GM23248 (cell line): ENCODE data around the gene IL21R.

Experiments used
- EZH2 ChIP-seq: fragments of 200-600 bp; sonication (generic); IDR thresholded peaks from 2 replicates; pipeline ENCODE4 v1.6.1; 2018; ENCODE audit warnings: antibody characterized with exemption, mild to moderate bottlenecking; ENCODE audit not compliant: insufficient read depth, poor library complexity, severe bottlenecking
- EZH2phosphoT487 ChIP-seq: fragments of 200-600 bp; sonication (generic); IDR thresholded peaks from 2 replicates; pipeline ENCODE4 v1.6.1; 2018; ENCODE audit warnings: antibody characterized with exemption, moderate library complexity, mild to moderate bottlenecking, low read depth; ENCODE audit not compliant: insufficient read depth

- no peak for TF ChIP-seq EZH2
- no peak for TF ChIP-seq EZH2phosphoT487
Observed at GRCh38 chr16:27363797-27364196, 38.2 kb upstream of the IL21R start.
